Progenitor cell of endocrine pancreas (in vitro differentiated cells): Measurements from ENCODE around the gene DLGAP4. TPM values are rescaled to one million over a fixed set of nuclear protein-coding genes. Genes with fewer than 3 reads are reported as not detected.
A peak's percentile ranks its signal among the peaks of the same experiment; 100 is the strongest.

ENCODE experiments used
- DNase-seq: peaks from one replicate; pipeline ENCODE4 v3.0.0; 2021; ENCODE audit warnings: low spot score; ENCODE audit not compliant: unreplicated experiment
- H3K27ac Mint-ChIP-seq: 2 replicates; pipeline ENCODE4 v1.8.0; 2021; ENCODE audit warnings: mild to moderate bottlenecking, moderate library complexity, mixed read lengths
- H3K27me3 Mint-ChIP-seq: 2 replicates; pipeline ENCODE4 v1.8.0; 2021; ENCODE audit warnings: mixed read lengths
- H3K36me3 Mint-ChIP-seq: 2 replicates; pipeline ENCODE4 v1.8.0; 2022; ENCODE audit warnings: mixed read lengths; ENCODE audit not compliant: insufficient read depth
- H3K4me1 Mint-ChIP-seq: 2 replicates; pipeline ENCODE4 v1.8.0; 2021; ENCODE audit warnings: low read depth, mixed read lengths
- H3K4me3 Mint-ChIP-seq: 2 replicates; pipeline ENCODE4 v1.8.0; 2021; ENCODE audit warnings: low read depth, mild to moderate bottlenecking, moderate library complexity, mixed read lengths
- H3K9me3 Mint-ChIP-seq: 2 replicates; pipeline ENCODE4 v1.8.0; 2021; ENCODE audit warnings: low read depth, mixed read lengths
- CTCF ChIP-seq: fragments of 200-600 bp; sonication (generic); IDR thresholded peaks from one replicate; pipeline ENCODE4 v1.5.0; 2021; ENCODE audit warnings: antibody characterized with exemption, mild to moderate bottlenecking; ENCODE audit not compliant: unreplicated experiment
- total RNA-seq: library from RNA; stranded (reverse); gene quantifications from 2 replicates; pipeline ENCODE4 v1.2.1, GENCODE V29; 2021

Gene DLGAP4
- total RNA-seq, 1 donor from 2014 or later, result 109 TPM

- Mint-ChIP-seq H3K4me1 (no peaks in the 10 kb centered on the region), H3K9me3 (no peaks in the 10 kb centered on the region), H3K27ac (peak overlapping the region; percentile 72), H3K4me3 (no peak overlapping the region), H3K36me3 (no peaks in the 10 kb centered on the region), H3K27me3 (peaks cover 46% of the 10 kb centered on the region)
- no peak for TF ChIP-seq CTCF
- DNase-seq, result no peak
Observed at GRCh38 chr20:36314734-36315544, 8.8 kb downstream of the DLGAP4 start.

GRCh38 chr20:36315545-36316351 lies 9.6 kb downstream of the DLGAP4 start:
- Mint-ChIP-seq H3K27me3 (peaks cover 38% of the 10 kb centered on the region), H3K9me3 (no peaks in the 10 kb centered on the region), H3K27ac (no peak overlapping the region), H3K36me3 (no peaks in the 10 kb centered on the region), H3K4me3 (no peak overlapping the region), H3K4me1 (no peaks in the 10 kb centered on the region)
- no peak for DNase-seq
- TF ChIP-seq CTCF, result no peak

GRCh38 chr20:36317675-36318074 lies 11.5 kb downstream of the DLGAP4 start:
- no peak for TF ChIP-seq CTCF
- no peaks in the 10 kb centered on the region for H3K9me3 Mint-ChIP-seq

GRCh38 chr20:36318166-36318565 lies 12.0 kb downstream of the DLGAP4 start:
- no peak for TF ChIP-seq CTCF
- peaks cover 24% of the 10 kb centered on the region for H3K27me3 Mint-ChIP-seq
- H3K27ac Mint-ChIP-seq, result no peak overlapping the region
- H3K9me3 Mint-ChIP-seq, result no peaks in the 10 kb centered on the region
- H3K36me3 Mint-ChIP-seq, result no peaks in the 10 kb centered on the region
- no peak for DNase-seq
- no peaks in the 10 kb centered on the region for H3K4me1 Mint-ChIP-seq
- H3K4me3 Mint-ChIP-seq, result no peak overlapping the region

More at GRCh38 chr20:36317675-36318074, 11.5 kb downstream of the DLGAP4 start:
- no peak for DNase-seq
- no peak overlapping the region for H3K4me3 Mint-ChIP-seq
- no peaks in the 10 kb centered on the region for H3K4me1 Mint-ChIP-seq
- no peak overlapping the region for H3K27ac Mint-ChIP-seq
- peaks cover 27% of the 10 kb centered on the region for H3K27me3 Mint-ChIP-seq
- no peaks in the 10 kb centered on the region for H3K36me3 Mint-ChIP-seq
